Endothelial cell of umbilical vein (primary cell): ENCODE measurements around the gene KCNF1.

Experiments used
- EZH2 ChIP-seq: IDR thresholded peaks from 2 replicates; pipeline ENCODE4 v1.6.1; 2012; ENCODE audit warnings: borderline replicate concordance, low read depth, mild to moderate bottlenecking, moderate library complexity, low read length, inconsistent platforms; ENCODE audit not compliant: severe bottlenecking
- JUN ChIP-seq: IDR thresholded peaks from 2 replicates; pipeline ENCODE4 v1.6.1; 2011; ENCODE audit warnings: borderline replicate concordance, low read depth; ENCODE audit not compliant: insufficient read length, insufficient read depth
- MYC ChIP-seq: IDR thresholded peaks from one replicate; pipeline ENCODE4 v1.6.1; 2011; ENCODE audit warnings: mild to moderate bottlenecking, low read depth, low read length
- POLR2A ChIP-seq: IDR thresholded peaks from 2 replicates; pipeline ENCODE4 v1.6.1; 2012; ENCODE audit warnings: low read depth, mild to moderate bottlenecking, control low read depth, low read length
- POLR2AphosphoS5 ChIP-seq: IDR thresholded peaks from 2 replicates; pipeline ENCODE4 v1.6.1; 2012; ENCODE audit warnings: low read depth, mild to moderate bottlenecking, control low read depth, low read length, moderate library complexity; ENCODE audit not compliant: insufficient read depth
- TF ChIP-seq, protein P1 (sequence below), 2 donors: IDR thresholded peaks; 1 replicate in 1 of 2; 2 replicates in 1 of 2; pipeline ENCODE4 v1.5.1; 2011; ENCODE audit warnings: low read length in 2 of 2, mild to moderate bottlenecking in 2 of 2, moderate library complexity in 2 of 2, control low read depth in 1 of 2, inconsistent platforms in 1 of 2, low read depth in 1 of 2; ENCODE audit not compliant: insufficient read depth in 1 of 2; ENCODE audit errors: extremely low read depth in 1 of 2
- TF ChIP-seq, protein P2 (sequence below): IDR thresholded peaks from 2 replicates; pipeline ENCODE4 v1.6.1; 2011; ENCODE audit not compliant: insufficient read depth, insufficient read length

DNA sequence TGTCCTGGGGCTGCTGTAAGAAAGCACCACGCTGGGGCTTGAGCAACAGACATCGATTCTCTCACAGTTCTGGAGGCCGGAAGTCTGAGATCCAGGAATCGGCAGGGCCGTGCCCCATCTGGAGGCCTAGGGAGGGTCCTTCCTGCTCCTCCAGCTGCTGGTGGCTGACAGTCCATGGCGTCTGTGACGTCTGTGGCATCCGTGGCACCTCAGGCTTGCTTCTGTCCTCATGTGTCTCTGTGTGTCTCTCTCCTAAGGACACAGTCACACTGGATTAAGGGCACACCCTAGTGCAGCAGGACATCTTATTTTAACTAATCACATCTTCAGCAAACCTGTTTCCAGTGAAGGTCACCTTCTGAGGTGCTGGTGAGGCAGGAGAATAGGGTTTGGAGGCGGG is 32.6 kb upstream of the KCNF1 start:
- TF ChIP-seq EZH2 (no peak), POLR2A (no peak), MYC (no peak), POLR2AphosphoS5 (no peak), JUN (no peak)
- TF ChIP-seq, protein P1, sequence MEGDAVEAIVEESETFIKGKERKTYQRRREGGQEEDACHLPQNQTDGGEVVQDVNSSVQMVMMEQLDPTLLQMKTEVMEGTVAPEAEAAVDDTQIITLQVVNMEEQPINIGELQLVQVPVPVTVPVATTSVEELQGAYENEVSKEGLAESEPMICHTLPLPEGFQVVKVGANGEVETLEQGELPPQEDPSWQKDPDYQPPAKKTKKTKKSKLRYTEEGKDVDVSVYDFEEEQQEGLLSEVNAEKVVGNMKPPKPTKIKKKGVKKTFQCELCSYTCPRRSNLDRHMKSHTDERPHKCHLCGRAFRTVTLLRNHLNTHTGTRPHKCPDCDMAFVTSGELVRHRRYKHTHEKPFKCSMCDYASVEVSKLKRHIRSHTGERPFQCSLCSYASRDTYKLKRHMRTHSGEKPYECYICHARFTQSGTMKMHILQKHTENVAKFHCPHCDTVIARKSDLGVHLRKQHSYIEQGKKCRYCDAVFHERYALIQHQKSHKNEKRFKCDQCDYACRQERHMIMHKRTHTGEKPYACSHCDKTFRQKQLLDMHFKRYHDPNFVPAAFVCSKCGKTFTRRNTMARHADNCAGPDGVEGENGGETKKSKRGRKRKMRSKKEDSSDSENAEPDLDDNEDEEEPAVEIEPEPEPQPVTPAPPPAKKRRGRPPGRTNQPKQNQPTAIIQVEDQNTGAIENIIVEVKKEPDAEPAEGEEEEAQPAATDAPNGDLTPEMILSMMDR (IDR thresholded peaks at IDR 0.05; ENCODE audit: extremely low read depth in 1 of 2, insufficient read depth in 1 of 2, low read depth in 1 of 2, low read length in 2 of 2): no peak
- TF ChIP-seq, protein P2, sequence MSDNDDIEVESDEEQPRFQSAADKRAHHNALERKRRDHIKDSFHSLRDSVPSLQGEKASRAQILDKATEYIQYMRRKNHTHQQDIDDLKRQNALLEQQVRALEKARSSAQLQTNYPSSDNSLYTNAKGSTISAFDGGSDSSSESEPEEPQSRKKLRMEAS: no peak
